ENCODE results near the gene LAMTOR4.

The LAMTOR4 gene

DNA sequence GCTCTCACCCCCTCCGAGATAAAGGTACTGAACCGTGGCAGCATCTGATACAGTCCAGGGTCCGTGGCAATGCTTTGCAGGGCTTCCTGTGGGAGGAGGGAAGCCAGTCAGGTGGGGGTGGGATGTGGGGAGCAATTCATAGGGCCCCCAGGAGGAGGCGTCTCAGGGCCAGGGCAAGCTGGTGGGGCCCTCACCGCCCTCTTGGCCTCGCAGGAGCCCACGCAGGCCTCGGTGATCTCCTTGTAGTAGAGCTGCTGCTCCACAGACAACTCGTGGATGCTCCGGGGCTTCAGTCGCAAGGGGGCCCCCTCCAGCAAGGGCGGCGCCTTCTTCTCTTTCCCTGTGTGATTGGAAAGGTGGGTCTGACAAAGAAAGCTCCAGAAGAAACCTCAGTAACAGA is 36.8 kb upstream of the LAMTOR4 start:
- no peak for DNase-seq (ENCODE audit: low read depth, low spot score)
- ChIA-PET CTCF (interaction anchor here (2.4 kb wide), 1 partner anchor 20 kb away, joined by 9 read pairs; no protein-coding TSS in a partner anchor), POLR2A (no interaction called here)
- no peak overlapping the region for H3K4me3 ChIP-seq (ENCODE audit: low read depth, low read length)
- TF ChIP-seq, protein P1, sequence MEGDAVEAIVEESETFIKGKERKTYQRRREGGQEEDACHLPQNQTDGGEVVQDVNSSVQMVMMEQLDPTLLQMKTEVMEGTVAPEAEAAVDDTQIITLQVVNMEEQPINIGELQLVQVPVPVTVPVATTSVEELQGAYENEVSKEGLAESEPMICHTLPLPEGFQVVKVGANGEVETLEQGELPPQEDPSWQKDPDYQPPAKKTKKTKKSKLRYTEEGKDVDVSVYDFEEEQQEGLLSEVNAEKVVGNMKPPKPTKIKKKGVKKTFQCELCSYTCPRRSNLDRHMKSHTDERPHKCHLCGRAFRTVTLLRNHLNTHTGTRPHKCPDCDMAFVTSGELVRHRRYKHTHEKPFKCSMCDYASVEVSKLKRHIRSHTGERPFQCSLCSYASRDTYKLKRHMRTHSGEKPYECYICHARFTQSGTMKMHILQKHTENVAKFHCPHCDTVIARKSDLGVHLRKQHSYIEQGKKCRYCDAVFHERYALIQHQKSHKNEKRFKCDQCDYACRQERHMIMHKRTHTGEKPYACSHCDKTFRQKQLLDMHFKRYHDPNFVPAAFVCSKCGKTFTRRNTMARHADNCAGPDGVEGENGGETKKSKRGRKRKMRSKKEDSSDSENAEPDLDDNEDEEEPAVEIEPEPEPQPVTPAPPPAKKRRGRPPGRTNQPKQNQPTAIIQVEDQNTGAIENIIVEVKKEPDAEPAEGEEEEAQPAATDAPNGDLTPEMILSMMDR (IDR thresholded peaks at IDR 0.05; ENCODE audit: insufficient read depth, low read length, missing control alignments), result no peak

DNA sequence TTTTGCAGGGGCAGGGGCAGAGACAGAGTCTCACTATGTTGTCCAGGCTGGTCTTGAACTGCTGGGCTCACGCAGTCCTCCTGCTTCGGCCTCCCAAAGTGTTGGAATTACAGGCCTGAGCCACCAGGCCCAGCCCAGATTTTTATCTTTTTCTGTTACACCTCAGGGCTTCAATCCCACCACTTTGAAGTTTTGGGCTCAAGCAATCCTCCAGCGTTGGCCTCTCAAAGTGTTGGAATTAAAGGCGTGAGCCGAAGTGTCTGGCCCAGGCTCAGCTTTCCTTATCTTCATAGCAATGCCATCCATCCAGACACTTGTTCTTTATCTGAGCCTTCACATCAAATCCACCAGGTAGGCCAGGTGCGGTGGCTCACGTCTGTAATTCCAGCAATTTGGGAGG is 33.7 kb upstream of the LAMTOR4 start:
- CTCF ChIA-PET, result interaction anchor here (1.2 kb wide), 1 partner anchor 13 kb away, joined by 6 read pairs; no protein-coding TSS in a partner anchor
- POLR2A ChIA-PET, result no interaction called here
- DNase-seq (ENCODE audit: low read depth, low spot score), result no peak
- no peak overlapping the region for H3K4me3 ChIP-seq (ENCODE audit: low read depth, low read length)
- TF ChIP-seq, protein P1 (IDR thresholded peaks at IDR 0.05; ENCODE audit: insufficient read depth, low read length, missing control alignments), result no peak

DNA sequence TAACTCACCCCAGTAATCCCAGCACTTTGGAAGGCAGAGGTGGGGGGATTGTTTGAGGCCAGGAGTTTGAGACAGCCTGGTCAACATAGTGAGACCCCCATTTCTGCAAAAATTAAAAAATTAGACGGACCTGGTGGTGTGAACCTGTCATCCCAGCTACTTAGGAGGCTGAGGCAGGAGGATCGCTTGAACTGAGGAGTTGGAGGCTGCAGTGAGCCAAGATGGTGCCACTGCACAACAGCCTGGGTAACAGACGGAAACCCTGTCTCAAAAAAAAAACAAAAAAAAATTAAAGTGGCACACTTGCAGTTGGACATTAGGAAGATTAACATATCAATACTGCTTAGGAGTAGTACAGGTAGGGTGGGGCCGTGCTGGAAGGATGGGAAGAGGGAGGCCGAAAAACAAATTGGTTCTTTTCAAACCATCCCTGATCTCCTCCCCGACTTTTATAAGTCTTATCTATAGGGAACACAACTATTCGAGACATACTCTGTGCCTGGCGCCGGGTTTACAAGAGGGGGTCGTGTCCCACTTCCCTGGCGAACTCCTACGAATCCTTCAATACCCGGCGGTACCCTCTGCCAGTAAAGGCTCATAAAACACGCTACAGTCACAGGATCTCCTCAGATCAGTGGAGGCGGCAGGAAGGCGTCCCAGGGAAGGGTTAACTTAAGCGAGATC is 30.2 kb upstream of the LAMTOR4 start:
- TF ChIP-seq, protein P1 (IDR thresholded peaks at IDR 0.05; ENCODE audit: insufficient read depth, low read length, missing control alignments), result no peak
- H3K4me3 ChIP-seq (ENCODE audit: low read depth, low read length), result peak overlapping the region; percentile 95
- ChIA-PET POLR2A (no interaction called here), CTCF (no interaction called here)
- no peak for DNase-seq (ENCODE audit: low read depth, low spot score)

DNA sequence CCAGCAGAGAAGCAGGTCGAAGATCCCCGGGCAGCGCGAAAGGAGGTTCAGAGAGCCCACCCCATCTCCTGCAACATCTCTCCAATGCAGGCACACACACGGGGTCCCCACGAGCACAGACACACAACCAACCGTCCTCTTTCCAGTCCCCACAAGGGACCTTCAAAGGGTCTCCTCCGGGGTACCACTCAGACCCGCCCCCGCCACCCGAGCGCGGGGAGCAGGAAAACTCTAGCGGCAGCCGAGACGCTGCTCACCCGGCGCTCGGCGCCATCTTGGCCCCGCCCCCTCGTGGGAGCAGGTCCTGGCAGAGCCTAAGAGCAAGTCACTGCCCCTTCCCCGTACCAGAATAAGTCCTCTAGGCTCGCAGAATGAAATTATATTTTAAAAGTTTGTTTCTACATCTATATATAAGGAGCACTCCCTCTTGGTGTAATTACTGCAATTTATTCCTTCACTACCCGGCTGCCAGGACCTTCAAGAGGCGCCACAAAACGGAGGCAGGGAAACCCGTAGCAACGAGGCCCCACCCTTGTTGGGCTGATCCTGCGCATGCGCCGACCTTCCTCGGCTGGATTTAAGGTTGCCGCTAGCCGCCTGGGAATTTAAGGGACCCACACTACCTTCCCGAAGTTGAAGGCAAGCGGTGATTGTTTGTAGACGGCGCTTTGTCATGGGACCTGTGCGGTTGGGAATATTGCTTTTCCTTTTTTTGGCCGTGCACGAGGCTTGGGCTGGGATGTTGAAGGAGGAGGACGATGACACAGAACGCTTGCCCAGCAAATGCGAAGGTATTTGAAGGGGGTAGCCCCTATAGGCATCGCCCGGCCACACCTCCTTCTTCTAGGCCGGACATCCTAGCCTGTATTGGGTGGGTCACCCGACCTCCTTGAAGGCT is 29.4 kb upstream of the LAMTOR4 start, which contains the start of the genes CNPY4 and TAF6:
TSS of gene CNPY4 (plus strand) at position 563 of the 898 bp plus-strand sequence. CDS start at position 674, 111 bp downstream.
TSS of gene TAF6 (minus strand) at position 287 of the 898 bp plus-strand sequence. CDS start 5,149 bp downstream, outside the sequence.
- peak; percentile 72 for DNase-seq (ENCODE audit: low read depth, low spot score)
- POLR2A ChIA-PET, result interaction anchor here (0.6 kb wide), 1 partner anchor 1009 kb away, joined by 4 read pairs; no protein-coding TSS in a partner anchor
- CTCF ChIA-PET, result interaction anchor here (1.6 to 2.7 kb wide), 2 partner anchors 11 to 13 kb away, joined by 9 to 23 read pairs; no protein-coding TSS in a partner anchor
- H3K4me3 ChIP-seq (ENCODE audit: low read depth, low read length), result peak within 1 kb of the TSS; percentile 95
- TF ChIP-seq, protein P1 (IDR thresholded peaks at IDR 0.05; ENCODE audit: insufficient read depth, low read length, missing control alignments), result no peak

DNA sequence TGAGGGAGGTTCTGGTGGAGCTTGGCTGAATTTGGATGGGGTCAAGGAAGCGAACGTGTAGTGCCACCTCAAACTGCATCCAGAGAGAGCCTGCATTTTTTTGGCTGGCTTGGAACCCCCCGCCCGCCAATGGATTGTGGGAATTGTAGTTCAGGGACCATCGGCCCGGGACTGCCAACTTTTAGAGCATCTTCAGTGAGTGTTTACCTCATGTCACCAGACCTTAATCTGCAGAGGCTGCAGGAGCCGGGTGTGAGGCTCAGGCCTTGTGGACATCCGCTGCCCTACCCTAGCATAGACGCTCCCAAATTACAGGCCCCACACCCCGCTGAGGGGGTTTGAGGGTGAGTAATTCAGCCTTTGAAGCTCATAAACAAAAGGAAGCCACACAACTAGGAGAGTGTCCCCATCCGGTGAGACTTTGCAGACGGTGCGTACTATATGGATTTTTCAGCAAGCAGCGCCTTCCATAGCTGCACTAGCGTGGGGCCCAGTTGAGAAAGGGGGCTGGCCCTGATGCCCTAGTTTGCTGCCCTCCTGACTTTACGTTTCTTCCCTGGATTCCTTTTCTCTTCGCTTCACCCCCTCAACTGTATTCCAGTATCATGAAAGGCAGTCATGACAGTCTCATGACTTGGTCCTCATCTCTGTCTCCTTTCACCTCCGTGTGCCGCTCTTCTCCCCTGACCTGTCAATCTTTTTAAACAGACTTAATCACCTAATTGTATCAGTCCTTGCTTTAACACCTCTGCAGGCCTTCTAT is 28.6 kb upstream of the LAMTOR4 start:
- H3K4me3 ChIP-seq (ENCODE audit: low read depth, low read length), result peak overlapping the region; percentile 95
- TF ChIP-seq, protein P1 (IDR thresholded peaks at IDR 0.05; ENCODE audit: insufficient read depth, low read length, missing control alignments), result no peak
- DNase-seq (ENCODE audit: low read depth, low spot score), result no peak
- CTCF ChIA-PET, result interaction anchor here (1.6 to 2.7 kb wide), 2 partner anchors 10 to 12 kb away, joined by 9 to 23 read pairs; no protein-coding TSS in a partner anchor
- POLR2A ChIA-PET, result interaction anchor here (0.6 kb wide), 1 partner anchor 1010 kb away, joined by 4 read pairs; no protein-coding TSS in a partner anchor

Measured in AG04449 (cell line).